ENCODE measurements around the gene VAMP5. TPM values are rescaled to one million over a fixed set of nuclear protein-coding genes. Genes with fewer than 3 reads are reported as not detected.

The VAMP5 gene
- total RNA-seq, 1 experiment from 2014 or later = 6.3 TPM

DNA sequence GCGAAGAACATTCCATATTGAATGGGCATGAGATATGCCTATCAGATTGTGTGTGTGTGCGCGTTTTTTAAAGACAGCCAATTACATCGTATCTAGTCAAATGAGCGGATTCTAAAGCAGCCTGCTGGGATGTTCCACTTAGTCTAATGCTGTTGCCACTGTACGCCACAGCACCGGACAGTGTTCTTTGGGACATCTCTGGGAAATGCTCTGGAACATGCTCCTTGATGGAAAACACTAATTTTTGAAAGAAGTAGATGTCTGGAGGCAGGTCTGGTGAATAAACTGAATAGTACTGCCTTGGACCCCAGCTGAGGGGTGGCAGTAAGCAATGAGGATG is 21.9 kb downstream of the VAMP5 start:
- no peak for ATAC-seq
- POLR2A ChIA-PET = interaction anchor here (0.6 to 1.0 kb wide), 4 partner anchors 11 to 80 kb away, joined by 3 to 4 read pairs (median 4); no protein-coding TSS in a partner anchor

DNA sequence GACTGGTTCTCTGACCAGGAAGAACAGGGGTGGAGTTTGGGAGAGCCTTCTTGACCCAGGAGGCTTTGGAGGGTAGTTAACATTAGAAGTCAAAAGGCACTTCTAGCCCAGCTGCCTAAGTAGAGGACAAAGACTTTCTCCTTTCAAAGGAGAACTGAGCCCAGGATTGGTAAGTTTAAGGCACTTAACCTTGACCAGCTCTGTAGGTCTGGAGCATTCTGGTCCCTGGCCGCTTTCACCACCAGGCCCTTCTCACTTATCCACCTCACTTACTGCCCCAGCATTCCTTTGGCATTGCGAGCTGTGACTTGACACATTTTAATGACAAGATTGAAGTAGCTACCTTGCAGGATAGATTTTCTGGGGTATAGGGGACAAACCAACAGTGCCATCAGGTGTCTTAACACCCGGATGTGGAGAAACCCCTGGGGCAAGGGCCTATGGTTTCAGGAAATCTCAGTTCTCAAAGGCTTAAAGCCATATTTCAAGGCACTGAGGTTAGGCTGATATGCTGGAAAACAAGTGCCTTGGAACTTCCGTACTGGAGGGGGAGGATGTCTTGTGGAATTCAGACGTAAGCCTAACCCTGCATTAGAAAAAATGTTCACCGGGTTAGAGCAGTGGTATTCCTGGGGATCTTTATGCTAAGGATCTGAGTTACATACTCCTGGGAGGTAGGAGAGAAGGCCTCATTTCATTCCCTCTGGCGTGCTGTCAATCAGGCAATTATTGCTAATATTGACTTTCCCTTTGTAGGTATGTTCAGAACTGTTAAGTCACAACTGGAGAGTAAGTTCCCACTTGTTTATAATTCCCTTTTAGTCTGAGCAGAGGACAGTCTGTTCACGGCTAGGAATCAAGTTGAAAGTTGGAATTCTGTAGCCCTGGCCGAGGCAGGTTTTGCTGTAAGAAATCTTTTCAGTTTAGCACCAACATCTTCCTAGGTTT is 23.3 kb downstream of the VAMP5 start:
- peak overlapping the region; percentile 57; the same call in 1 of the 2 replicates for H3K27ac Mint-ChIP-seq
- no peak overlapping the region for H3K4me3 Mint-ChIP-seq
- CTCF ChIA-PET = no interaction called here
- peaks cover 19% of the 10 kb centered on the region for H3K4me1 Mint-ChIP-seq
- ATAC-seq (no peak), DNase-seq (ENCODE audit: low spot score) (no peak)
- H3K36me3 Mint-ChIP-seq = peaks cover 24% of the 10 kb centered on the region
- H3K27me3 Mint-ChIP-seq (ENCODE audit: low read depth) = no peaks in the 10 kb centered on the region
- POLR2A ChIA-PET = interaction anchor here (1.0 kb wide), 1 partner anchor 29 kb away, joined by 3 read pairs; no protein-coding TSS in a partner anchor
- H3K9me3 Mint-ChIP-seq = no peaks in the 10 kb centered on the region
- TF ChIP-seq, protein P1, sequence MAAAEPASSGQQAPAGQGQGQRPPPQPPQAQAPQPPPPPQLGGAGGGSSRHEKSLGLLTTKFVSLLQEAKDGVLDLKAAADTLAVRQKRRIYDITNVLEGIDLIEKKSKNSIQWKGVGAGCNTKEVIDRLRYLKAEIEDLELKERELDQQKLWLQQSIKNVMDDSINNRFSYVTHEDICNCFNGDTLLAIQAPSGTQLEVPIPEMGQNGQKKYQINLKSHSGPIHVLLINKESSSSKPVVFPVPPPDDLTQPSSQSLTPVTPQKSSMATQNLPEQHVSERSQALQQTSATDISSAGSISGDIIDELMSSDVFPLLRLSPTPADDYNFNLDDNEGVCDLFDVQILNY (CRISPR knock-in tag; IDR thresholded peaks at IDR 0.05) = no peak
- no peak for TF ChIP-seq ZNF263 (CRISPR knock-in tag; IDR thresholded peaks at IDR 0.05; ENCODE audit: low read depth)
- no peak for TF ChIP-seq TCF7 (CRISPR knock-in tag; IDR thresholded peaks at IDR 0.05; ENCODE audit: low read depth)
- no peak for TF ChIP-seq IRF2 (CRISPR knock-in tag; IDR thresholded peaks at IDR 0.05; ENCODE audit: borderline replicate concordance, low read depth)
- TF ChIP-seq, protein P2, sequence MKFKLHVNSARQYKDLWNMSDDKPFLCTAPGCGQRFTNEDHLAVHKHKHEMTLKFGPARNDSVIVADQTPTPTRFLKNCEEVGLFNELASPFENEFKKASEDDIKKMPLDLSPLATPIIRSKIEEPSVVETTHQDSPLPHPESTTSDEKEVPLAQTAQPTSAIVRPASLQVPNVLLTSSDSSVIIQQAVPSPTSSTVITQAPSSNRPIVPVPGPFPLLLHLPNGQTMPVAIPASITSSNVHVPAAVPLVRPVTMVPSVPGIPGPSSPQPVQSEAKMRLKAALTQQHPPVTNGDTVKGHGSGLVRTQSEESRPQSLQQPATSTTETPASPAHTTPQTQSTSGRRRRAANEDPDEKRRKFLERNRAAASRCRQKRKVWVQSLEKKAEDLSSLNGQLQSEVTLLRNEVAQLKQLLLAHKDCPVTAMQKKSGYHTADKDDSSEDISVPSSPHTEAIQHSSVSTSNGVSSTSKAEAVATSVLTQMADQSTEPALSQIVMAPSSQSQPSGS (CRISPR knock-in tag; IDR thresholded peaks at IDR 0.05; ENCODE audit: borderline replicate concordance, low read depth) = no peak
- no peak for TF ChIP-seq EMX1 (CRISPR knock-in tag; IDR thresholded peaks at IDR 0.05)
- TF ChIP-seq, protein P3, sequence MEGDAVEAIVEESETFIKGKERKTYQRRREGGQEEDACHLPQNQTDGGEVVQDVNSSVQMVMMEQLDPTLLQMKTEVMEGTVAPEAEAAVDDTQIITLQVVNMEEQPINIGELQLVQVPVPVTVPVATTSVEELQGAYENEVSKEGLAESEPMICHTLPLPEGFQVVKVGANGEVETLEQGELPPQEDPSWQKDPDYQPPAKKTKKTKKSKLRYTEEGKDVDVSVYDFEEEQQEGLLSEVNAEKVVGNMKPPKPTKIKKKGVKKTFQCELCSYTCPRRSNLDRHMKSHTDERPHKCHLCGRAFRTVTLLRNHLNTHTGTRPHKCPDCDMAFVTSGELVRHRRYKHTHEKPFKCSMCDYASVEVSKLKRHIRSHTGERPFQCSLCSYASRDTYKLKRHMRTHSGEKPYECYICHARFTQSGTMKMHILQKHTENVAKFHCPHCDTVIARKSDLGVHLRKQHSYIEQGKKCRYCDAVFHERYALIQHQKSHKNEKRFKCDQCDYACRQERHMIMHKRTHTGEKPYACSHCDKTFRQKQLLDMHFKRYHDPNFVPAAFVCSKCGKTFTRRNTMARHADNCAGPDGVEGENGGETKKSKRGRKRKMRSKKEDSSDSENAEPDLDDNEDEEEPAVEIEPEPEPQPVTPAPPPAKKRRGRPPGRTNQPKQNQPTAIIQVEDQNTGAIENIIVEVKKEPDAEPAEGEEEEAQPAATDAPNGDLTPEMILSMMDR (IDR thresholded peaks at IDR 0.05) = no peak
- TF ChIP-seq RELA (CRISPR knock-in tag; IDR thresholded peaks at IDR 0.05; ENCODE audit: borderline replicate concordance) = no peak
- TF ChIP-seq FOXP1 (CRISPR knock-in tag; IDR thresholded peaks at IDR 0.05; ENCODE audit: borderline replicate concordance) = no peak
- TF ChIP-seq ETV6 (CRISPR knock-in tag; IDR thresholded peaks at IDR 0.05) = no peak
- no peak for TF ChIP-seq NFATC4 (CRISPR knock-in tag; IDR thresholded peaks at IDR 0.05)
- no peak for TF ChIP-seq ZNF219 (CRISPR knock-in tag; IDR thresholded peaks at IDR 0.05; ENCODE audit: borderline replicate concordance)
- TF ChIP-seq, protein P4, sequence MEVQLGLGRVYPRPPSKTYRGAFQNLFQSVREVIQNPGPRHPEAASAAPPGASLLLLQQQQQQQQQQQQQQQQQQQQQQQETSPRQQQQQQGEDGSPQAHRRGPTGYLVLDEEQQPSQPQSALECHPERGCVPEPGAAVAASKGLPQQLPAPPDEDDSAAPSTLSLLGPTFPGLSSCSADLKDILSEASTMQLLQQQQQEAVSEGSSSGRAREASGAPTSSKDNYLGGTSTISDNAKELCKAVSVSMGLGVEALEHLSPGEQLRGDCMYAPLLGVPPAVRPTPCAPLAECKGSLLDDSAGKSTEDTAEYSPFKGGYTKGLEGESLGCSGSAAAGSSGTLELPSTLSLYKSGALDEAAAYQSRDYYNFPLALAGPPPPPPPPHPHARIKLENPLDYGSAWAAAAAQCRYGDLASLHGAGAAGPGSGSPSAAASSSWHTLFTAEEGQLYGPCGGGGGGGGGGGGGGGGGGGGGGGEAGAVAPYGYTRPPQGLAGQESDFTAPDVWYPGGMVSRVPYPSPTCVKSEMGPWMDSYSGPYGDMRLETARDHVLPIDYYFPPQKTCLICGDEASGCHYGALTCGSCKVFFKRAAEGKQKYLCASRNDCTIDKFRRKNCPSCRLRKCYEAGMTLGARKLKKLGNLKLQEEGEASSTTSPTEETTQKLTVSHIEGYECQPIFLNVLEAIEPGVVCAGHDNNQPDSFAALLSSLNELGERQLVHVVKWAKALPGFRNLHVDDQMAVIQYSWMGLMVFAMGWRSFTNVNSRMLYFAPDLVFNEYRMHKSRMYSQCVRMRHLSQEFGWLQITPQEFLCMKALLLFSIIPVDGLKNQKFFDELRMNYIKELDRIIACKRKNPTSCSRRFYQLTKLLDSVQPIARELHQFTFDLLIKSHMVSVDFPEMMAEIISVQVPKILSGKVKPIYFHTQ (CRISPR knock-in tag; IDR thresholded peaks at IDR 0.05) = no peak
- TF ChIP-seq, protein P5, sequence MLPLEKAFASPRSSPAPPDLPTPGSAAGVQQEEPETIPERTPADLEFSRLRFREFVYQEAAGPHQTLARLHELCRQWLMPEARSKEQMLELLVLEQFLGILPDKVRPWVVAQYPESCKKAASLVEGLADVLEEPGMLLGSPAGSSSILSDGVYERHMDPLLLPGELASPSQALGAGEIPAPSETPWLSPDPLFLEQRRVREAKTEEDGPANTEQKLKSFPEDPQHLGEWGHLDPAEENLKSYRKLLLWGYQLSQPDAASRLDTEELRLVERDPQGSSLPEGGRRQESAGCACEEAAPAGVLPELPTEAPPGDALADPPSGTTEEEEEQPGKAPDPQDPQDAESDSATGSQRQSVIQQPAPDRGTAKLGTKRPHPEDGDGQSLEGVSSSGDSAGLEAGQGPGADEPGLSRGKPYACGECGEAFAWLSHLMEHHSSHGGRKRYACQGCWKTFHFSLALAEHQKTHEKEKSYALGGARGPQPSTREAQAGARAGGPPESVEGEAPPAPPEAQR (CRISPR knock-in tag; IDR thresholded peaks at IDR 0.05) = no peak
- TF ChIP-seq, protein P6, sequence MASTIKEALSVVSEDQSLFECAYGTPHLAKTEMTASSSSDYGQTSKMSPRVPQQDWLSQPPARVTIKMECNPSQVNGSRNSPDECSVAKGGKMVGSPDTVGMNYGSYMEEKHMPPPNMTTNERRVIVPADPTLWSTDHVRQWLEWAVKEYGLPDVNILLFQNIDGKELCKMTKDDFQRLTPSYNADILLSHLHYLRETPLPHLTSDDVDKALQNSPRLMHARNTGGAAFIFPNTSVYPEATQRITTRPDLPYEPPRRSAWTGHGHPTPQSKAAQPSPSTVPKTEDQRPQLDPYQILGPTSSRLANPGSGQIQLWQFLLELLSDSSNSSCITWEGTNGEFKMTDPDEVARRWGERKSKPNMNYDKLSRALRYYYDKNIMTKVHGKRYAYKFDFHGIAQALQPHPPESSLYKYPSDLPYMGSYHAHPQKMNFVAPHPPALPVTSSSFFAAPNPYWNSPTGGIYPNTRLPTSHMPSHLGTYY (CRISPR knock-in tag; IDR thresholded peaks at IDR 0.05) = no peak
- no peak for TF ChIP-seq ZNF671 (CRISPR knock-in tag; IDR thresholded peaks at IDR 0.05)

More for the DNA sequence above, 21.9 kb downstream of the VAMP5 start:
- Mint-ChIP-seq H3K9me3 (no peaks in the 10 kb centered on the region), H3K4me1 (peaks cover 21% of the 10 kb centered on the region), H3K27ac (peak overlapping the region; percentile 73; the same call in 1 of the 2 replicates), H3K27me3 (ENCODE audit: low read depth) (no peaks in the 10 kb centered on the region), H3K4me3 (no peak overlapping the region), H3K36me3 (peaks cover 24% of the 10 kb centered on the region)
- CTCF ChIA-PET = no interaction called here
- no peak for TF ChIP-seq ZNF138 (CRISPR knock-in tag; conservative IDR thresholded peaks at IDR 0.05)
- no peak for TF ChIP-seq ZNF423 (CRISPR knock-in tag; IDR thresholded peaks at IDR 0.05)
- TF ChIP-seq, protein P1 (CRISPR knock-in tag; IDR thresholded peaks at IDR 0.05) = no peak
- TF ChIP-seq NR3C1 (CRISPR knock-in tag; conservative IDR thresholded peaks at IDR 0.05; ENCODE audit: low read depth) = no peak
- no peak for TF ChIP-seq EMX1 (CRISPR knock-in tag; IDR thresholded peaks at IDR 0.05)
- TF ChIP-seq ZNF671 (CRISPR knock-in tag; IDR thresholded peaks at IDR 0.05) = no peak
- no peak for TF ChIP-seq JAZF1 (CRISPR knock-in tag; IDR thresholded peaks at IDR 0.05)
- no peak for TF ChIP-seq SMAD4 (CRISPR knock-in tag; IDR thresholded peaks at IDR 0.05)
- TF ChIP-seq, protein P7, sequence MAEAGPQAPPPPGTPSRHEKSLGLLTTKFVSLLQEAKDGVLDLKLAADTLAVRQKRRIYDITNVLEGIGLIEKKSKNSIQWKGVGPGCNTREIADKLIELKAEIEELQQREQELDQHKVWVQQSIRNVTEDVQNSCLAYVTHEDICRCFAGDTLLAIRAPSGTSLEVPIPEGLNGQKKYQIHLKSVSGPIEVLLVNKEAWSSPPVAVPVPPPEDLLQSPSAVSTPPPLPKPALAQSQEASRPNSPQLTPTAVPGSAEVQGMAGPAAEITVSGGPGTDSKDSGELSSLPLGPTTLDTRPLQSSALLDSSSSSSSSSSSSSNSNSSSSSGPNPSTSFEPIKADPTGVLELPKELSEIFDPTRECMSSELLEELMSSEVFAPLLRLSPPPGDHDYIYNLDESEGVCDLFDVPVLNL (CRISPR knock-in tag; IDR thresholded peaks at IDR 0.05; ENCODE audit: borderline replicate concordance, low read depth) = no peak
- no peak for TF ChIP-seq IRF2 (CRISPR knock-in tag; IDR thresholded peaks at IDR 0.05; ENCODE audit: borderline replicate concordance, low read depth)
- no peak for TF ChIP-seq NFATC4 (CRISPR knock-in tag; IDR thresholded peaks at IDR 0.05)
- TF ChIP-seq ZNF416 (CRISPR knock-in tag; IDR thresholded peaks at IDR 0.05) = no peak
- no peak for DNase-seq (ENCODE audit: low spot score)
